DND-41 (cell line): Measurements from ENCODE around the gene SNX18.

Experiments
- ATAC-seq: fragments of 200-7000 bp; cut with Tn5 transposase; 3 replicates; pipeline ENCODE4 v1.9.1; 2021; ENCODE audit warnings: low read depth; ENCODE audit not compliant: insufficient read depth
- DNase-seq: peaks from one replicate; pipeline ENCODE4 v3.0.0-alpha.2; 2020
- H2AFZ ChIP-seq: 2 replicates; pipeline ENCODE4 v1.6.0; 2012; ENCODE audit warnings: low read depth, low read length
- H3K27ac ChIP-seq: 2 replicates; pipeline ENCODE4 v1.5.1; 2012; ENCODE audit warnings: low read length, inconsistent platforms
- H3K27me3 ChIP-seq: fragments of 200-600 bp; sonication (generic); 2 replicates; pipeline ENCODE4 v1.6.0; 2012; ENCODE audit warnings: low read length, mild to moderate bottlenecking, inconsistent platforms; ENCODE audit not compliant: insufficient read depth, poor library complexity
- H3K36me3 ChIP-seq: 2 replicates; pipeline ENCODE4 v1.5.1; 2012; ENCODE audit warnings: low read length, inconsistent platforms; ENCODE audit not compliant: insufficient read depth
- H3K4me1 ChIP-seq: 2 replicates; pipeline ENCODE4 v1.5.1; 2012; ENCODE audit warnings: mild to moderate bottlenecking, low read length; ENCODE audit not compliant: insufficient read depth
- H3K4me2 ChIP-seq: 2 replicates; pipeline ENCODE4 v1.6.0; 2012; ENCODE audit warnings: mild to moderate bottlenecking, moderate library complexity, low read length, inconsistent platforms; ENCODE audit not compliant: insufficient read depth
- H3K4me3 ChIP-seq, 2 experiments: fragments of 200-600 bp in 1 of 2; shearing (Covaris generic) in 1 of 2; 2 replicates each; pipeline ENCODE4 v1.5.1; 2012 to 2016; ENCODE audit warnings: inconsistent platforms in 2 of 2, low read length in 2 of 2, mild to moderate bottlenecking in 2 of 2, low read depth in 1 of 2, moderate library complexity in 1 of 2
- H3K79me2 ChIP-seq: 2 replicates; pipeline ENCODE4 v1.6.0; 2012; ENCODE audit warnings: low read length, inconsistent platforms; ENCODE audit not compliant: insufficient read depth
- H3K9ac ChIP-seq: 2 replicates; pipeline ENCODE4 v1.6.0; 2012; ENCODE audit warnings: low read depth, mild to moderate bottlenecking, inconsistent platforms, low read length, moderate library complexity
- H3K9me3 ChIP-seq: 2 replicates; pipeline ENCODE4 v1.5.1; 2012; ENCODE audit warnings: low read length, moderate library complexity, mild to moderate bottlenecking, inconsistent platforms; ENCODE audit not compliant: insufficient read depth, severe bottlenecking
- H4K20me1 ChIP-seq: 2 replicates; pipeline ENCODE4 v1.6.0; 2012; ENCODE audit warnings: low read length; ENCODE audit not compliant: insufficient read depth
- CTCF ChIP-seq: IDR thresholded peaks from 2 replicates; pipeline ENCODE4 v1.5.1; 2012; ENCODE audit warnings: borderline replicate concordance, low read length, moderate library complexity, mild to moderate bottlenecking; ENCODE audit not compliant: poor library complexity, severe bottlenecking; ENCODE audit errors: extremely low read depth
- EZH2 ChIP-seq: IDR thresholded peaks from 3 replicates; pipeline ENCODE4 v1.6.1; 2012; ENCODE audit warnings: borderline replicate concordance, low read depth, mild to moderate bottlenecking, moderate library complexity, low read length, inconsistent platforms; ENCODE audit not compliant: severe bottlenecking

The SNX18 gene

GRCh38 chr5:54595721-54596120 lies 78.2 kb downstream of the SNX18 start:
- Histone ChIP-seq H3K4me2 (no peak overlapping the region), H3K79me2 (no peaks in the 10 kb centered on the region), H3K27ac (no peak overlapping the region), H3K4me3 (no peak overlapping the region), H2AFZ (no peak overlapping the region), H3K4me1 (no peaks in the 10 kb centered on the region), H3K9ac (no peak overlapping the region), H3K36me3 (no peaks in the 10 kb centered on the region), H4K20me1 (no peaks in the 10 kb centered on the region), H3K9me3 (peaks cover 4% of the 10 kb centered on the region), H3K27me3 (no peaks in the 10 kb centered on the region)
- ATAC-seq (no peak), DNase-seq (no peak)
- TF ChIP-seq CTCF (no peak), EZH2 (no peak)
